GM19463 (cell line): ENCODE results near the gene FCAR.
"Not testable (repeated sequence)": the region's sequence is repeated elsewhere in the genome, so short reads cannot be mapped to it uniquely, and the experiment has no call there.

Experiments used
- ATAC-seq: cut with Tn5 transposase; IDR thresholded peaks from one replicate; pipeline ENCODE4 v1.9.1; 2021; ENCODE audit warnings: mild to moderate bottlenecking, moderate library complexity; ENCODE audit not compliant: unreplicated experiment

FCAR gene

GRCh38 chr19:54873990-54874389 is at the start of gene FCAR:
Gene FCAR (plus strand): TSS chr19:54874235. CDS start chr19:54874290, 55 bp downstream.
- no peak for ATAC-seq

GRCh38 chr19:54824416-54824815 is 49.6 kb upstream of the FCAR start:
- not testable (repeated sequence) for ATAC-seq

GRCh38 chr19:54825326-54825725 is 48.7 kb upstream of the FCAR start:
- not testable (repeated sequence) for ATAC-seq

- not testable (repeated sequence) for ATAC-seq
Measured at GRCh38 chr19:54828064-54828463, 46.0 kb upstream of the FCAR start.

- ATAC-seq: not testable (repeated sequence)
Measured at GRCh38 chr19:54832496-54832895, 41.5 kb upstream of the FCAR start, which contains the start of gene KIR2DS4. Gene KIR2DS4 (plus strand): TSS chr19:54832676.

- ATAC-seq: not testable (repeated sequence)
Measured at GRCh38 chr19:54835126-54835525, 38.9 kb upstream of the FCAR start.

- ATAC-seq: not testable (repeated sequence)
Measured at GRCh38 chr19:54837522-54837921, 36.5 kb upstream of the FCAR start.

- not testable (repeated sequence) for ATAC-seq
Measured at GRCh38 chr19:54843171-54843570, 30.9 kb upstream of the FCAR start.

GRCh38 chr19:54850061-54850640 is 23.9 kb upstream of the FCAR start, which contains the start of gene KIR3DL2:
Gene KIR3DL2 (plus strand): TSS chr19:54850443. CDS start chr19:54850476, 33 bp downstream.
- not testable (repeated sequence) for ATAC-seq

- ATAC-seq: no peak
Measured at GRCh38 chr19:54850930-54851329, 23.1 kb upstream of the FCAR start.

GRCh38 chr19:54851353-54851752 is 22.7 kb upstream of the FCAR start:
- no peak for ATAC-seq

GRCh38 chr19:54855241-54855640 is 18.8 kb upstream of the FCAR start:
- not testable (repeated sequence) for ATAC-seq

GRCh38 chr19:54858476-54858875 is 15.6 kb upstream of the FCAR start:
- ATAC-seq: not testable (repeated sequence)

GRCh38 chr19:54859421-54859820 is 14.6 kb upstream of the FCAR start:
- ATAC-seq: not testable (repeated sequence)

- not testable (repeated sequence) for ATAC-seq
Measured at GRCh38 chr19:54863459-54863858, 10.6 kb upstream of the FCAR start.

- no peak for ATAC-seq
Measured at GRCh38 chr19:54871696-54872095, 2.3 kb upstream of the FCAR start.

- ATAC-seq: no peak
Measured at GRCh38 chr19:54875506-54875905, 1.5 kb downstream of the FCAR start.

- ATAC-seq: no peak
Measured at GRCh38 chr19:54877471-54877870, 3.4 kb downstream of the FCAR start.

GRCh38 chr19:54881884-54882283 is 7.8 kb downstream of the FCAR start:
- ATAC-seq: no peak

GRCh38 chr19:54882758-54883157 is 8.7 kb downstream of the FCAR start:
- peak; percentile 58 for ATAC-seq

GRCh38 chr19:54883228-54883627 is 9.2 kb downstream of the FCAR start:
- no peak for ATAC-seq

GRCh38 chr19:54888239-54888638 is 14.2 kb downstream of the FCAR start:
- ATAC-seq: no peak

GRCh38 chr19:54889566-54889965 is 15.5 kb downstream of the FCAR start:
- no peak for ATAC-seq
